H1 (cell line): Measurements from ENCODE around the gene MMP24. TPM values are rescaled to one million over a fixed set of nuclear protein-coding genes. Genes with fewer than 3 reads are reported as not detected.

Experiments used
- BCL11A ChIP-seq, 2 experiments: IDR thresholded peaks; one replicate each; pipeline ENCODE4 v1.6.1; 2011; ENCODE audit warnings: low read depth in 2 of 2, low read length in 2 of 2, mild to moderate bottlenecking in 2 of 2
- polyA plus RNA-seq, 7 experiments: library from polyadenylated mRNA; depleted of rRNA in 3 of 7; stranded (reverse) in 5 of 7; unstranded in 2 of 7; fragments of >200 nt in 5 of 7; fragments of 200-250 nt in 2 of 7; gene quantifications; 1 replicate in 5 of 7; 2 replicates in 1 of 7; 4 replicates in 1 of 7; pipeline versions ENCODE4 v1.2.1 to v1.2.3, GENCODE V29; 2011 to 2013; ENCODE audit warnings: missing spikeins in 2 of 7, mixed read lengths in 2 of 7
- total RNA-seq: library from RNA; stranded (reverse); fragmentation: NEBNext Ultra II Directional; extraction: Animal tissue kit (Norgen Biotek cat#: 25700); gene quantifications from 2 replicates; pipeline ENCODE4 v1.2.1, GENCODE V29; 2021
- TF ChIP-seq, protein P1 (sequence below), 3 experiments: IDR thresholded peaks; 1 replicate in 2 of 3; 2 replicates in 1 of 3; pipeline versions ENCODE4 v1.5.1 to v1.6.1; 2011; ENCODE audit warnings: low read length in 3 of 3, mild to moderate bottlenecking in 3 of 3, inconsistent platforms in 2 of 3, low read depth in 1 of 3, moderate library complexity in 1 of 3; ENCODE audit not compliant: insufficient read depth in 1 of 3; ENCODE audit errors: control extremely low read depth in 1 of 3

MMP24 gene
- total and polyA plus RNA-seq, 2 of the 8 experiments (the other 6 are each of a cell fraction or from before 2014, with no cell fraction given) = 18.8 to 21.4 TPM

GRCh38 chr20:35187584-35188190 is 38.8 kb upstream of the MMP24 start (continued):
- TF ChIP-seq, protein P1, sequence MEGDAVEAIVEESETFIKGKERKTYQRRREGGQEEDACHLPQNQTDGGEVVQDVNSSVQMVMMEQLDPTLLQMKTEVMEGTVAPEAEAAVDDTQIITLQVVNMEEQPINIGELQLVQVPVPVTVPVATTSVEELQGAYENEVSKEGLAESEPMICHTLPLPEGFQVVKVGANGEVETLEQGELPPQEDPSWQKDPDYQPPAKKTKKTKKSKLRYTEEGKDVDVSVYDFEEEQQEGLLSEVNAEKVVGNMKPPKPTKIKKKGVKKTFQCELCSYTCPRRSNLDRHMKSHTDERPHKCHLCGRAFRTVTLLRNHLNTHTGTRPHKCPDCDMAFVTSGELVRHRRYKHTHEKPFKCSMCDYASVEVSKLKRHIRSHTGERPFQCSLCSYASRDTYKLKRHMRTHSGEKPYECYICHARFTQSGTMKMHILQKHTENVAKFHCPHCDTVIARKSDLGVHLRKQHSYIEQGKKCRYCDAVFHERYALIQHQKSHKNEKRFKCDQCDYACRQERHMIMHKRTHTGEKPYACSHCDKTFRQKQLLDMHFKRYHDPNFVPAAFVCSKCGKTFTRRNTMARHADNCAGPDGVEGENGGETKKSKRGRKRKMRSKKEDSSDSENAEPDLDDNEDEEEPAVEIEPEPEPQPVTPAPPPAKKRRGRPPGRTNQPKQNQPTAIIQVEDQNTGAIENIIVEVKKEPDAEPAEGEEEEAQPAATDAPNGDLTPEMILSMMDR (IDR thresholded peaks at IDR 0.05; ENCODE audit: control extremely low read depth in 1 of 3, insufficient read depth in 1 of 3, low read depth in 1 of 3, low read length in 3 of 3) = no peak
- no peak for TF ChIP-seq BCL11A (IDR thresholded peaks at IDR 0.05; ENCODE audit: low read depth in 2 of 2, low read length in 2 of 2)
